DOHH2 (cell line): Measurements from ENCODE around the gene SLC39A9.

ENCODE experiments used
- H3F3A ChIP-seq: fragments of 200-600 bp; sonication (generic), shearing (Covaris generic); 2 replicates; pipeline ENCODE4 v1.6.0; 2016; ENCODE audit warnings: antibody characterized with exemption, mild to moderate bottlenecking; ENCODE audit not compliant: control insufficient read depth, insufficient read depth
- H3K27ac ChIP-seq: fragments of 200-600 bp; sonication (generic); 2 replicates; pipeline ENCODE4 v1.5.1; 2014; ENCODE audit warnings: low read depth, mild to moderate bottlenecking, low read length, moderate library complexity
- H3K27me3 ChIP-seq: fragments of 200-600 bp; sonication (generic); 2 replicates; pipeline ENCODE4 v1.6.1; 2014; ENCODE audit warnings: mild to moderate bottlenecking, low read length, mixed read lengths; ENCODE audit not compliant: control insufficient read depth
- H3K36me3 ChIP-seq: fragments of 200-600 bp; sonication (generic); 2 replicates; pipeline ENCODE4 v1.6.1; 2014; ENCODE audit warnings: mild to moderate bottlenecking, low read length, moderate library complexity, mixed read lengths; ENCODE audit not compliant: control insufficient read depth
- H3K4me1 ChIP-seq: fragments of 200-600 bp; sonication (generic); 2 replicates; pipeline ENCODE4 v1.6.1; 2014; ENCODE audit warnings: mild to moderate bottlenecking, low read length, mixed read lengths; ENCODE audit not compliant: control insufficient read depth
- H3K4me2 ChIP-seq: fragments of 200-600 bp; sonication (generic); 2 replicates; pipeline ENCODE4 v1.6.0; 2014; ENCODE audit warnings: mild to moderate bottlenecking, low read length, moderate library complexity
- H3K4me3 ChIP-seq: fragments of 200-600 bp; sonication (generic); 2 replicates; pipeline ENCODE4 v1.5.1; 2014; ENCODE audit warnings: mild to moderate bottlenecking, low read length, mixed read lengths
- H3K79me2 ChIP-seq: fragments of 200-600 bp; sonication (generic); 2 replicates; pipeline ENCODE4 v1.6.1; 2014; ENCODE audit warnings: mild to moderate bottlenecking, low read length, mixed read lengths; ENCODE audit not compliant: control insufficient read depth
- H3K9me2 ChIP-seq: fragments of 200-600 bp; sonication (generic); replicated peaks from 2 replicates; pipeline ENCODE4 v1.6.1; 2014; ENCODE audit warnings: mild to moderate bottlenecking, low read length, mixed read lengths; ENCODE audit not compliant: control insufficient read depth
- H3K9me3 ChIP-seq: fragments of 200-600 bp; sonication (generic); 2 replicates; pipeline ENCODE4 v1.6.1; 2014; ENCODE audit warnings: antibody characterized with exemption, low read length, mixed read lengths; ENCODE audit not compliant: control insufficient read depth, insufficient read depth
- H4K20me1 ChIP-seq: fragments of 200-600 bp; sonication (generic); 2 replicates; pipeline ENCODE4 v1.6.0; 2014; ENCODE audit warnings: low read depth, mild to moderate bottlenecking, antibody characterized with exemption, low read length, moderate library complexity; ENCODE audit not compliant: control insufficient read depth, insufficient read depth
- CTCF ChIP-seq: fragments of 200-600 bp; sonication (generic); IDR thresholded peaks from one replicate; pipeline ENCODE4 v1.5.1; 2014; ENCODE audit warnings: antibody characterized with exemption, mild to moderate bottlenecking, low read depth, low read length; ENCODE audit not compliant: poor library complexity, severe bottlenecking
- EZH2phosphoT487 ChIP-seq: fragments of 200-600 bp; sonication (generic); IDR thresholded peaks from 2 replicates; pipeline ENCODE4 v1.6.1; 2017; ENCODE audit warnings: borderline replicate concordance, mild to moderate bottlenecking, antibody characterized with exemption, low read length, moderate library complexity, mixed read lengths

The SLC39A9 gene

GRCh38 chr14:69449216-69449615, 50.7 kb downstream of the SLC39A9 start:
- no peak for TF ChIP-seq EZH2phosphoT487
- no peak for TF ChIP-seq CTCF

GRCh38 chr14:69451941-69452340, 53.4 kb downstream of the SLC39A9 start:
- no peak overlapping the region for H3K4me3 ChIP-seq
- H3K4me2 ChIP-seq: no peak overlapping the region
- H3K27ac ChIP-seq: no peak overlapping the region
- H3K4me1 ChIP-seq: no peaks in the 10 kb centered on the region
- no peaks in the 10 kb centered on the region for H3K79me2 ChIP-seq
- H3K9me2 ChIP-seq: no peaks in the 10 kb centered on the region
- no peaks in the 10 kb centered on the region for H3K27me3 ChIP-seq
- no peaks in the 10 kb centered on the region for H3F3A ChIP-seq
- no peaks in the 10 kb centered on the region for H3K9me3 ChIP-seq
- TF ChIP-seq EZH2phosphoT487 (no peak), CTCF (no peak)
- no peaks in the 10 kb centered on the region for H4K20me1 ChIP-seq
- peaks cover 16% of the 10 kb centered on the region for H3K36me3 ChIP-seq

More at GRCh38 chr14:69449216-69449615, 50.7 kb downstream of the SLC39A9 start:
- Histone ChIP-seq H3K27me3 (no peaks in the 10 kb centered on the region), H3K9me2 (no peaks in the 10 kb centered on the region), H3K4me3 (no peak overlapping the region), H4K20me1 (no peaks in the 10 kb centered on the region), H3K27ac (no peak overlapping the region), H3K4me1 (no peaks in the 10 kb centered on the region), H3F3A (no peaks in the 10 kb centered on the region), H3K36me3 (peaks cover 5% of the 10 kb centered on the region), H3K9me3 (no peaks in the 10 kb centered on the region), H3K4me2 (no peak overlapping the region), H3K79me2 (no peaks in the 10 kb centered on the region)

DNA sequence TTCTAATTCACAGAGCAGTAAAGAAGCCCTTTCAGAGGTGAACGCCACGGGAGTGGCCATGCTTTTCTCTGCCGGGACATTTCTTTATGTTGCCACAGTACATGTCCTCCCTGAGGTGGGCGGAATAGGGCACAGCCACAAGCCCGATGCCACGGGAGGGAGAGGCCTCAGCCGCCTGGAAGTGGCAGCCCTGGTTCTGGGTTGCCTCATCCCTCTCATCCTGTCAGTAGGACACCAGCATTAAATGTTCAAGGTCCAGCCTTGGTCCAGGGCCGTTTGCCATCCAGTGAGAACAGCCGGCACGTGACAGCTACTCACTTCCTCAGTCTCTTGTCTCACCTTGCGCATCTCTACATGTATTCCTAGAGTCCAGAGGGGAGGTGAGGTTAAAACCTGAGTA, 59.9 kb downstream of the SLC39A9 start:
- no peaks in the 10 kb centered on the region for H3K9me3 ChIP-seq
- H3K27ac ChIP-seq: no peak overlapping the region
- no peaks in the 10 kb centered on the region for H3K4me1 ChIP-seq
- H4K20me1 ChIP-seq: peaks cover 4% of the 10 kb centered on the region; the same call in 1 of the 2 replicates
- TF ChIP-seq EZH2phosphoT487: no peak
- TF ChIP-seq CTCF: no peak
- H3K36me3 ChIP-seq: peaks cover 34% of the 10 kb centered on the region
- no peaks in the 10 kb centered on the region for H3F3A ChIP-seq
- H3K4me3 ChIP-seq: no peak overlapping the region
- no peak overlapping the region for H3K4me2 ChIP-seq
- H3K27me3 ChIP-seq: no peaks in the 10 kb centered on the region
- no peaks in the 10 kb centered on the region for H3K9me2 ChIP-seq
- H3K79me2 ChIP-seq: no peaks in the 10 kb centered on the region
